GM19324 (cell line): ENCODE results near the gene ITGB1.
A peak's percentile ranks its signal among the peaks of the same experiment; 100 is the strongest.
"Not testable (repeated sequence)": the region's sequence is repeated elsewhere in the genome, so short reads cannot be mapped to it uniquely, and the experiment has no call there.

Experiments
- ATAC-seq: cut with Tn5 transposase; IDR thresholded peaks from one replicate; pipeline ENCODE4 v1.9.1; 2021; ENCODE audit warnings: mild to moderate bottlenecking, moderate library complexity; ENCODE audit not compliant: unreplicated experiment, low FRiP score

ITGB1 gene

GRCh38 chr10:32980558-32981468, 22.8 kb upstream of the ITGB1 start:
- ATAC-seq = peak; percentile 97

DNA sequence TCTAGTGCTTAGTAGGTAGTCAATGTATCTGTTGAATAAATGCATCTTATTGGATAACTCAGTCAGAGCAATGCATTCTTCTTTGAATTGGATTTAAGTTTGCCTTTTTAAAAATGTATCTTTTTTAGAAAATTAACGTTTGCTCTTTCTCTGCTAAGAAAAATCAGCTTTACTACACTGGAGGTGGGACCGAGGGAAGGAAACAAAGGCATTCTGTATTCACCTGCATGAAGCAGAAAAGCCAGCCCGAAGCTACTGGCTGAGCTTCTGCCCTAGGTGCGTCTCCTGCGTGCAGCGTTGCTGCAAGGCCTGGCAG, 22.2 kb upstream of the ITGB1 start:
- ATAC-seq = no peak

DNA sequence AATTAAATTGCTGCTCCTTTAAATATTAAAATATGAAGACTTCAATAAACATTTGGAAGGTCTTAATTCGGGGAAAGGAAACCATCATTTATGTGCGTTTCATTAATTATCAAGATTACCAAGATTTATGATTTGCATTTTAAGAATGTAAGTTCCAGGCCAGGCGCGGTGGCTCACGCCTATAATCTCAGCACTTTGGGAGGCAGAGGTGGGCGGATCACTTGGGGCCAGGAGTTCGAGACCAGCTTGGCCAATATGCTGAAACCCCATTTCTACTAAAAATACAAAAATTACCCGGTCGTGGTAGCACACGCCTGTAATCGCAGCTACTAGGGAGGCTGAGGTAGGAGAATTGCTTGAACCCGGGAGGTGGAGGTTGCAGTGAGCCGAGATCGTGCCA, 21.7 kb upstream of the ITGB1 start:
- not testable (repeated sequence) for ATAC-seq

DNA sequence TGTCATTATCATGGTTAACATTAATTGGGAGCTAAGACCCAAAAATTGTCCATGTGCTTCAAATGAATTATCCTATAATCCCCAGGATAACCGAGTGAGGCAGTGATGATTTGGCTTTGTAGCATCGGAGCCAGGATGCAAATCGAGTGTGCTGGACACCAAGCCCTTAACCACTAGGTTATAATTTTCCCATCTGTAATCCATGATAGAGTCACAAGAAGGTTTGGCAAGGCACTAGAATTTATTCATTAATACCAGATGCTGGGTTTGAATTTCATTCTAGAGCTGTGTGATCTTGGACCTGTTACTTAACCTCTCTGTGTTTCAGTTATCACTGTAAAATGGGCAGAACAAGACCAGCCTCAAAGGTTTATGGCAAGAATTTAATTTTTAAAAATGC, 21.0 kb upstream of the ITGB1 start:
- ATAC-seq = no peak

- ATAC-seq = not testable (repeated sequence)
Observed at GRCh38 chr10:32977846-32978809, 20.1 kb upstream of the ITGB1 start.

DNA sequence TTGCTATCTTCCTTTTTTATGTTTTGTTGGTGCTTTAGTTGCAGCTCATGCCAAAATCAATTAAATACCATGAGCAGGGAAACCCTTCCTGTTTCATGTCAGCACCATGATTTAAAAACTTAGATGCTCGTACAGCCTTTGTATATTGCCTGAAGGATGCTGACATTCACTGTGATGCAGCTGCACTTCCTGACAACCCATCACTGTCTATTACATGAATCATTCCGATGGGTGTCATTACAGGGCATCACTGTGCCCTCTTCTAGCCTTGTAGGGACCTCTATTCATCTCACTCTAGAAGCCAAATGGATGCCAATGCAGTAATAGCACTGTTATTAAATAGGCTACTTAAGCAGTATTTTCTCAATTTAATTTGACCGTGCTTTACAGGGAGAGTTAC, 18.3 kb upstream of the ITGB1 start:
- no peak for ATAC-seq

GRCh38 chr10:32972929-32973328, 14.9 kb upstream of the ITGB1 start:
- no peak for ATAC-seq

DNA sequence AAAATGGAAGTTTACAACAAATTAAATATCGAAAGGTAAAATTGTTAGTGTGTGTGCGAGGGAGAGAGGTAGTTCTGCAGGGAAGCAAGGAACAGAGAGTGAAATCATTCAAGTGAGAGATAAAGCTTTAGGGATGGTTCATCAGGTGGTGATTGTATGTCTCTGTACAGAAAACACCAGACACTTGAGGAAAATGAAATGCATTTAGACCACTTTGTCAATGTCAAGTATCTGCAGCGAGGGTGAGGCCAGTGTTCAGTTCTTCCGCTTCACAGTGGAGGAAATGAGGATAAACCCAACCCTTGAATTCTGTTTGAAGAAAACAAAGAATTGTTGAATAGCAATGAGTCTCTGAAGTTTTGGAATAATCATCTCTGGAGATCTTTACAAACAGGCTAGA, 14.4 kb upstream of the ITGB1 start:
- no peak for ATAC-seq

GRCh38 chr10:32971536-32972091, 13.6 kb upstream of the ITGB1 start:
- ATAC-seq = no peak

DNA sequence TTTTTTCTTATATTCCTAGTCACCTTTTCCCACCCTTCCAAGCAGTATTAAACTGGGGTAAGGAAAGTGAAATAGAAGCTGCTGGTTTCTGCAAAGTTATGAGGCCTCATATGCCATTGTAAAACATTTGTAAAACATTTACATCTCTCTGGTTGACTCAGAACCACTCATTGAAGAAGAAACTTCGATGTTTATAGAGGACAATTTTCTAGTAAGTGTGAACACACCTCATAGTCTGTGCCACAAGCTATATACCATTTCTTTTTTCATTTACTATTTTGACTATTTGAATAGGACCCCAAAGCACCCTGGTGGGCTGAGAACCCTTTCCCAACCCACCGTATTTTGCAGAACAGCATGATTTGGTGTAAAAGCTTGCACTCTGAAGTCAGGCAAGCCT, 12.9 kb upstream of the ITGB1 start:
- no peak for ATAC-seq

GRCh38 chr10:32964270-32964669, 6.2 kb upstream of the ITGB1 start:
- ATAC-seq = no peak

DNA sequence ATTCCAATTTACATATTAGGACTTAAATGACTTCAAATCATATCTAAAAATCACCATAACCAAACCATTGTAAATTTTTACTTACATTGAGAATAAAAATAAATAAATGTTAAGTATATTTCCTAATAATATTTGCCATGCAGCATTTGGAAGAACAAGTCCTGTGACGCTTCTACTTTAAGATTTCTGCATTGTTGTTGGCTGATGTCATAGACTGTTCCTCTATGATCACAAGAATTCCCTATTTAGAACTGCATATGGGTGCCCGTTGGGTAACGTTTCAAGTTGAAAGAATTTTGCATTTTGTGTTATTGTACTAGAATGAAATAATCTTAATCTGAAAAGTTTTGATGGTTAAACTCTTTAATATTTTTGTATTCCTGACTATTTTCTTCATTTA, 5.1 kb upstream of the ITGB1 start:
- no peak for ATAC-seq

DNA sequence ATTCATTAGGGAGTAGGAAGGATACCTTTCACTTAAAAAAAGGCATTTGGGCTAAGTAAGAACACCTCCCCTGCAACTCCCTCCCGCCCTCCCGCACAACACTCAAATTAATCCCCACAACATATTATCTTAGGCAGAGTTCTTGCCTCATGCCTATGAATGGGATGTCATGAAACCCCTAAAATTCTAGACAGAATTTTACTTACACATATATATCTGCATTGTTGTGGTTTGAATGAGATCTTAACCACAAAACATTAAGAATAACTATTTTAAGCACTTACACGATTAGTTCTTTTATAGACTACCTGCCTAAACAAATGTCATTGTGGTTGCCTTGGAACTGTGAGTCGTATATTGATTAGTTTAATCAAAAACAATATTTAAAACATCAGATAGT, 4.5 kb upstream of the ITGB1 start:
- no peak for ATAC-seq

- no peak for ATAC-seq
Observed at GRCh38 chr10:32961895-32962369, 3.9 kb upstream of the ITGB1 start.

DNA sequence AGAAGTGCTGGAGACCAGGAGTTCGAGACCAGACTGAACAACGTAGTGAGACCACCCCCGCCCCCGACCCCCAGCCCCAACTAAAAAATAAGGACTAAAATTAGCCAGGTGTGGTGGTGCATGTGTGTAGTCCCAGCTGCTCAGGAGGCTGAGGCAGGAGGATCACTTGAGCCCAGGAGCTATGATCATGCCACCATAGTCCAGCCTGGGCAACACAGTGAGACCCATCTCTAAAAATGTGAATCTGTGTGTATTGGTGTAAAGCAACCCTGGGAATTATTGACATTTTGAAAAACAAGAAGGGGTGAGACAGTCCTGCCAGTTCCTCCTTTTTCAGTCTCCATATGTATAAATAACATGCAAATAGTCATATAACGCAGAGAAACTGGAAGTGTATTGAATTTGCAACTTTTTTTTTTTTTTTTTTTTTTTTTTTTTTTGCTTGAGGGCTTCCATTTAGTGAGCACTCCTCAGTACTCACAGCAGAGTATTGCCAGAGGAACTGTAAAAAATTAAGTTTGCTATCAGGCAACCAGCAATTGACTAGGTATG, 3.4 kb upstream of the ITGB1 start:
- no peak for ATAC-seq

DNA sequence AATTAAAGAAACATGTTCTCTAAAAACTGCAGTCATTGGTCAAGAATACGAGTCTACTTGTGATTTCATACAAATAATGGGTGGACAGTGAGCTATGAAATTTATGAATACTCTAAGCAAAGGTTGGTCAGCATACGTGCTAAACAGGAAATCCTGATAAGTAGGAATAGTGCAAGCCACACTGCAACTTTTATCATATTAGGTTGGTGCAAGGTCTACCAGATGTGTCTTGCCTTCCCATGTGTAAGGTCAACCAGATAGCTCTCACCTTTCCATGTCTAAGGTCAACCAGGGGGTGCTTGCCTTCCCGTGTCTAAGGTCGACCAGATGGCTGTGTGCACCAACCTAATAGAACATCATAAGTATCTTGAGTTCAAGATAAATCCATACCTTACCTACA, 2.0 kb upstream of the ITGB1 start:
- no peak for ATAC-seq

GRCh38 chr10:32959006-32959920, 1.2 kb upstream of the ITGB1 start:
- no peak for ATAC-seq

DNA sequence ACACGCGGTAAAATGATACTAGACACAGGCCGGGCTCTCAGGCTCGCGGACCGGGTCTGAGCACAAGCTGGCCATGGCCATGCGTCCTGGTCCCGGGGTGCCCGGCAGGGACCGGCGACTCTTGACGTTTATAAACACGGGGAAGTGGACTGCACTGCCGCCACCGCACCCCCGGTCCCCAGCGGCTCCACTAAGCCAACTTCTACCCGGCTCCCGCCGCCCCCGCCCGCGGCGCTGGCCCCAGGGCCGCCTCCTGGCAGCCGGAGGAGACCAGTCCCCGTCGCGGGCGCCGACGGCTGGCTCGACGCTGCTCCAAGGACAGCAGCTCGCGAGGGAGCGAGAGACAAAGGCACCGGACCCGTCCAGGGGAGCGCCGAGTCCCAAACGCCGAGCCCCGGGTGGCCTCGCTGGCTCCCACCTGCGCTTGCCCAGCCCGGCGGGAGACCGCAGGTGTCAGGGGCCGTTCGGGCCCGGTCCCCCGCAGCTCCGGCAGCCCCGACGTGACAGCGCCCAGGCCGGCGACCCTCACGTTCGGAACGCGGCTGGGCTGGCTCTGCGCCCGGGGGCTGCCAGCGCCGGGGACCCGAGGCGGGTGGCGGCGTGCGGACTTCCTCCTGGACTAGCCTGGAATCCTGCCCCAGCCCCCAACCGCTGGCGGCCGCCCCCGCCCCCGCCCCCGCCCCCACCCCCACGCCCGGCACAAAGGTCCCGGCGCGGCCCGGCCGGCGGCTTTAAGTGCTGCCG, 517 bp downstream of the ITGB1 start:
- peak; percentile 20 for ATAC-seq
